NCI-H187 treated with DMSO at 0.1 percent for 48 hours (cell line): ENCODE results near the gene ZNF524.
A peak's percentile ranks its signal among the peaks of the same experiment; 100 is the strongest.

Experiments
- DNase-seq: peaks from one replicate; lab custom pipeline; 2025; lab: John Stamatoyannopoulos, UW

ZNF524 gene

DNA sequence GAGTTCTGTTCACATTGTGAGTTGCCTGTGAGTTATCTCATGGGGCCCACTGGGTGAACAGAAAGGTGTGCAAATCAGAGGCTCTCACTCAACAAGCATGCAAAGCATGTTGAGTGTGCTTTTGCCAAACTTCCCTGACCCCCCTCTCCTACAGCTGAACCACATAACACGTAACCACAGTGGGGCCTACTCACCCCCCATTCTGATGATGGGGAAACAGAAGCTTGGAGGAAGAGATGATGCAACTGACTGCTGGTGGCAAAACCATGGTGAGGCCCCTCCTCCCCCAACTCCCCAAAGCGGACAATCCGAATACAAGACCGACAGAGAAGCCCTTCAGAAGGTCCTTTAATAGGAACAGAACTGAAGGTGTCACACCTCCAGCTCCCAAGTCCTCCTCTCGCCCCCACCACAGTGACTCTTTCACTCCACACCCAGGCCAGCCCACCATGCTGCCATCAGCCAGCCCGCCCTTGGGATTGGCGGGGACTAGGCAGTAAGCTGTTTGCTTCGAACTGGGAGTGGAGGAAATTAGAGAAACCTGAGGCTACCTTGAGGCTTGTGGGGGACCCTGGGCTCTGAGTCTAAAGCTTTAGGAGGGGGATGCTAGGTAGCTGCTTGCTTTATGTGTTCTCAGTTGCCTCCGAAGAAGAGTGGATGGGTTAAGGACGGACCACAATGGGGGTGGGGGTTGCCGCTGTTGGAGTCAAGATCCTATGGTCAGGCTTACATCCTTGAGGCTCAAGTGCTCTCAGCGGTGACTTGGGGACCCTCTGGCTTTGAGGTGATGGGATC lies 20.5 kb downstream of the ZNF524 start:
- DNase-seq, result no peak

DNA sequence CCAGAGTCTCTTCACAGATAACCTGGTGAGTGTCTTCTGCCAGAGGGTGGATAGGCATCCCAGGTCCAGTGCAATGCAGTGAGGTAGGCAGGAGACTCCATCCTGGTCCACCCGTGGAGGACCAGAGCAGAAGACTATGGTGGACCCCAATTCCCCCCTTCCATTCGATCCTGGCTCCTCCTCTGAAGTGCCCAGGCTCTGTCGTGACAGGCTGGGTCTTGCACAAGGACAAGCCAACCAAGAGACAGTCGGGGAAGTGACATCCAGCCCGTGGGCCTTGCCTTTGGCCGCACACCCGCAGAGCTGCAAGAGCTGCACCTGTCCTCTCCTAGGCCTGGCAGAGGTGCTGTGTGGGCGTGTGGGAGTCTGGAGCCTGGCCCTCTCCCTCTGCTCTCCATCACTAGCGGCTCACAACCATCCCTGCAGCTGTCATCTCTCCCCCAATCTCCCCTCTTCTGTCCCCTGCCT lies 21.2 kb downstream of the ZNF524 start:
- DNase-seq, result no peak

DNA sequence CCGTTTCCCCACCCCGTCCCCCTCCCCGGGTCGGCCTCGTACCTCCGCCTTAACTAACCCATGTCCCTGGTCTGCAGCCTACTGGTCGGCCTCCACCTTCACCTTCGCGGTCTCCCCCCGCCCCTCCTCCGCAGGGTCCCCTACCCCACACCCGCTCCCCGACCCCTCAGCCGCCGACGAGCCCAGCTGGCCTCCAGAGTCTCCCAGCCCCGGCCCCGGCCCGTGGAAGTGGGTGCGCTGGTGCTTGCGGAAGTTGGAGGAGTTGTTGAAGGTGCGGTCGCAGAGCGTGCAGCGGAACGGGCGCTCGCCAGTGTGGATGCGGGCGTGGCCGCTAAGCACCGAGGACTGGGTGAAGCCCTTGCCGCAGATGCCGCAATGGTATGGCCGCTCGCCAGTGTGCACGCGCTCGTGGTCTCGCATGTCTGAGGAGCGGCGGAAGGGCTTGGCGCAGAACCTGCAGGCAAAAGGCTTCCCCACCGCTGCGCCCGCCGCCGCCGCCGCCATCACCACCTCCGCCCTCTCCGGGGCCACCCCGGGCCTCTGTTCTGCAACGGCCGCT lies 21.7 kb downstream of the ZNF524 start:
- no peak for DNase-seq

DNA sequence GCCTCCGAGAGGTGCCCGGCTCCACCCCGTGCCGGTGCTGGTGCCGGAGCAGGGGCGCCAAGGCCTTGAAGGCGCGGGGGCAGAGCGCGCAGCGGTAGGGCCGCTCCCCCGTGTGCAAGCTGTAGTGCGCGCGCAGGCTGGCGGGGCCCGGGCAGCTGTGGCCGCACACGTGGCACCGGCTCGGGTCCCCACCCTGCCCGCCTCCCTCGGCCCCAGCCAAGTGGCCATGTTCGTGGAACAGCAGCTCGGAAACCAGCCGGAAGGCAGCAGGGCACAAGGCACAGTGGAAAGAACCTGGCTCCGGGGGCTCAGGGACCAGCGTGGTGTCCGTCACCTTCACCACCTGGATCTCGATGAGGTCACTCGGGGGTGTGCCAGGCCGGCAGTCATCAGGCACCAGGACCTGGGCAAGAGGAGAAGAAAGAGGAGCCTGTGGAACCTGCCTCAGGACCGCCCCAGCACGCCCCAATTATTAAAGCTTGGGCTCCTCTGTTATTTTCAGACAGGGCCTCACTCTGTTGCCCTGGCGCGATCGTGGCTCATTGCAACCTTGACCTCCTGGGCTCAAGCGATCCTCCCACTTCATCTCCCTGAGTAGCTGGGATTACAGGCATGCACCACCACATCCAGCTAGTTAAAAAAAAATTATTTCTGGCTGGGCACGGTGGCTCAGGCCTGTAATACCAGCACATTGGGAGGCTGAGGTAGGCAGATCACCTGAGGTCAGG lies 22.3 kb downstream of the ZNF524 start:
- no peak for DNase-seq

DNA sequence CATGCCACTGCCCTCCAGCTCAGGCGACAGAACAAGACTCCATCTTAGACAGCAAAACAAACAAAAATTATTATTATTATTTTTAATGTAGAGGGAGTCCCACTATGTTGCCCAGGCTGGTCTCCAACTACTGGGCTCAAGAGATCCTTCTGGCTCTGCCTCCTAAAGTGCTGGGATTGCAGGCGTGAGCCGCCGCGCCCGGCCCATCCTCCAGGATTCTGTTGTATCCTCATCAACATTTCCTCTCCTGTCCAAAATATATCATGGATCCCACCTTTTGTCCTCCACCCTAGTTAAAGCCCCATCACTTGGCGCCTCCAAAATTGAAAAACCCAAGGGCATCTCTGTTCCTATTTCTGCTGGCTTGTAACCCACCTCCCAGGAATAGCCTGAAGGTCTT lies 23.0 kb downstream of the ZNF524 start:
- DNase-seq, result no peak

DNA sequence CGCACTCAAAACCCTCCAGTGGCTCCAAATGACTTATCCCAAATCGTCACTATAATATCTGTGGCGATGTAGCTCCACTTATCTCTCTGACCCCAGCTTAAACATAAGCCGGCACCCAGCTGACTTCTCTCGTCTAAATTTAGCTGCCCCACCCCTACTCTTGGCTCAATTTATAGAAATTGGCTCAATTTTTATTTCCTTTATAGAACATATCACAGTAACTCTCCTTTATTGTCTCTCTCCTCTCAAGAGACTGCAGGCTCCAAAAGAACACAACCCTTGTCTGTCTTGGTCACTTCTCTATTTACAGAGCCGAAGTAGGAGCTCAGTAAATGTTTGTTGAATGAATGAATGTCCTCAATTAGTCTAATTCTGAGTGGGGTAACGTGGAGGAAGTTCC lies 23.5 kb downstream of the ZNF524 start:
- no peak for DNase-seq

DNA sequence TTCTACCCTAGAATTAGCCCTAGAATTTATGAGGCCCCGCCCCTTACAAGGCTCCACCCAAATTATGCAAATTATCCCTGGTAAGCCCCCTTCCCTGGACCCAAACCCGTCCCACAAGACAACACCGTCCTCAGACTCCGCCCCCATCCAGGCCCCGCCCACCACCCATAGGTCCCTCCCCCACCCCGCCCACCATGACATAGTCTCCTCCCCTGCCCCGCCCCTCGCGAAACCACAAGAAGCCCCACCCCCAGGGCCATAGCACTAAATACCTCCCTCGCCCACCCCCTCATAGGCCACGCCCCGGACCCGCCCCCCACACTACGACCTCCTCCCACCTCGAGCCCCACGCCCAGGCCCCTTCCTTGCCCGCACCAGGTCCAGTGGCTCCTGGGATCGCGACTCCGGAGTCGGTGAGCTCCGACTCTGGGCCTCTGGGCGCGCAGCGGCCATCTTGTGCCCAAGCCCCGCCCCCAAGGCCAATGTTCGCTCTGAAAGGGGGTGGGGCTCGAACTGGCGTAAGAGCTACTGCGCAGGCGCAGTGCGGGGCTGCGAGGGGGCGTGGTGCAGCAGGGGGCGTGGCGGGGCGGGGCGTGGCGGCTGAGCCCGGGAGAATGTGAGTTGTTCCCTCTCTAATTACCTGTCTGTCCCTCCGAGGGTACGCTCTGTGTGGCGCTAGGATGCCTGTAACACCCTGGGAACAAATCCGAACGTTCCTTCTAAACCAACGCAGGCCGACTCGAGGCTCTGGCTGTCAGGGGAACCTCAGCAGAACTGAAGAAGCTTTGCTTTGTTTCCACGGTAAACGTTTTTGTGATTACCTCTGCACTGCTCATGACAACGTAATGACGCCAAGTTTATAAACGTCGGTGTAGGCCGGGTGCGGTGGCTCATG lies 24.3 kb downstream of the ZNF524 start, which contains the start of gene ZNF784:
TSS of gene ZNF784 (minus strand) at position 458 of the 895 bp plus-strand sequence. CDS start at position 453, 5 bp downstream.
- peak; percentile 89 for DNase-seq

DNA sequence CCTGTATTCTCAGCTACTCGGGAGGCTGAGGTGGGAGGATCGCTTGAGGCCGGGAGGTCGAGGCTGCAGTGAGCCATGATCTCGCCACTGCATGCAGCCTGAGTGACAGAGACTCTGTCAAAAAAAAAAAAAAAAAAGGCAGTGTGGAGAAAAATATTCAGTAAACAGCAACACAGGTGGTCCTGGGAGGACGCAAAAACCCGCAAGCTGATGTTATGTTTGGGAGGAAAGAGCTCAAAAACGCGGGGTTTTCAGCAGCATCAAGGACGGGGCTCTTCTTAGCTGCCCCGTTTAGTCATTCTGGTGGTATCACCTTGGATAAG lies 24.9 kb downstream of the ZNF524 start:
- no peak for DNase-seq

DNA sequence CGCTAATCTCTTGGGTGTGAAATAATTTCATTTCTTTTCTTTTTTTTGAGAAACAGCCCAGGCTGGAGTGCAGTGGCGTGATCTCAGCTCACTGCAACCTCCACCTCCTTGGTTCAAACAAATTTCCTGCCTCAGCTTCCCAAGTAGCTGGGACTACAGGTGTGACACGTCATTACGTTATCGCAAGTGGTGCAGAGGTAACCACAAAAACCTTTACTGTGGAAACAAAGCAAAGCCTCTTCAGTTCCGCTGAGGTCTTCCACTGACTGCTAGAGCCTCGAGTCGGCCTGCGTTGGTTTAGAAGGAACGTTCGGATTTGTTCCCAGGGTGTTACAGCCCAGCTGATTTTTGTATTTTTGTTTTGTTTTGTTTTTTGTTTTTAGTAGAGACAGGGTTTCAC lies 26.3 kb downstream of the ZNF524 start:
- no peak for DNase-seq

DNA sequence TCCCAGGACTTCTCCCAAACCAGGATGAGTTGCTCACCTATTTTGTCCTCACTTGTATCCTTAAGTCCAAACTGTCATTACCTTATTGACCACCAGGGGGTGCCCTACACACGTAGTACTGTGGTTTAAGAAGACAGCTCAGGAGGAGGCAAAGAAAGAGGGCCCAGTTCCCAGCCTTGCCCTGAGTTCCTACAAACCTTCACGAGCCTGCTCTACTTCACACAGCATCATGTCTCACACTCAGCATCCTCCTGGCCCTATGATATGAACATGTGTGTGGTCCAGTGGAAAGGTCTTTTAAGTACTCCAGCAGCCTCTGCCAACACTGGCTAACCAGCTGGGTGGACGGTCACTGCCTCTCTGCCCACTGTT lies 32.4 kb downstream of the ZNF524 start:
- DNase-seq, result peak; percentile 87

DNA sequence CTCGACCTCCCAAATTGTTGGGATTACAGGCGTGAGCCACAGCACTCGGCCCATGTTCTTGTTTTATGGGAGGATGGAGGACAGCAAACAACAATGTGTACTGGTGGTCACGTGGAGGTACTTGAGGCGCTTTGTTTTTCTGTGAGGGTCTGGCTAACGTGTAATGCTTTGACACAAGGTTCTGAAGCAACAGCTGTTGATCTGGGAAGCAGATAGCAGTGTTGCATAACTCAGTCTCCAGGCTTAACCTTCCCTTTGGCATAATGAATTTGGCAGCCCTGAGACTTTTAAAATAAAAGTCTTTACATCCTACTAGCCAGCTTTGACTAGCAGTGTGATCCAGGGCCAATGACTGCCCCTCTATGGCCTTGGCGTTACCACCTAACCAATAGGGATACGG lies 33.8 kb downstream of the ZNF524 start:
- no peak for DNase-seq

DNA sequence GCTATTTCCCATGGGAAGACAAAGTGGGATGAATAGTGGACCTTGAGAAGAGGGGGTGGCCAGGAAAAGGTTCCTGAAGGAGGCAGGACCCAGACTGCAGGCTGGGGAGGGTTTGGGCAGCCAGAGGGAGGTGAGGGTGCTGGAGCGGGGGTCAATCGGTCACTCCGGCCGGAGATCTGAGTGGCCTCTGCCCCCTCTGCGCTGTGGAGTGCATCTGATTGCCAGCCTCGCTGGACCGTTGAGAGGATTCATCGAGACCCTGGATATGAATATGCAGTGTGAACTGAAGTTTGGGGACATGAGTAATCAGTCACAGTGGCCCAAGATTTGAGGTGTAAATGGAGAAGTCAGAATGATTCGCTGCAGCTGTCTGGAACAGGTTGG lies 35.2 kb downstream of the ZNF524 start:
- no peak for DNase-seq

DNA sequence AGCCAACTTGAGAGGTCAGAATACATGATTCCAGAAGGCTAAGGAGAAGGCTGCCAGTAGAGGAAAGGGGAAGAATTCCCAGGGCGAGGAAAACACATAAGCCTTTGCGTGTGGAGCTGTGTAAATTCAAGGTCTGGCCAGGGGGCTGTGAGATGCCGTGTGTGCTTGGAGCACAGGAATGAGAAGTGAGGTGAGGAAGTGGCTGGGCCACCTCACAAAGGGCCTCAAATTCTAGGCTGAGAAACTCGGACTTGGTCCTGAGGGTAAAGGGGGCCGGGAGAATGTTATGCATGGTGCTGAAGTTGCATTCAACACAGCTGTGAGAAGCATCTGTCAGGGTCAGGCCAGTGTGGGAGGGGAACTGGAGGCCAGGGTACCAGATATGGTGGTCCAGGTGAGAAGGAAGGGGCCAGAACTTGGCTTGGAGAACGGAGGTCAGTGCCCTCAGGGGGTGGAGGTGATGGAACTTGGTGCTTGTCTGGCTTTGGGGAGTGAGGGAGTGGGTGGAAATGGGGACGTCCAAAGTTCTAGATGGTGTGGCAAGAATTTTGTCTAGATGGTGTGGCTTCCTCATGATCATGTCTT lies 35.9 kb downstream of the ZNF524 start:
- no peak for DNase-seq

DNA sequence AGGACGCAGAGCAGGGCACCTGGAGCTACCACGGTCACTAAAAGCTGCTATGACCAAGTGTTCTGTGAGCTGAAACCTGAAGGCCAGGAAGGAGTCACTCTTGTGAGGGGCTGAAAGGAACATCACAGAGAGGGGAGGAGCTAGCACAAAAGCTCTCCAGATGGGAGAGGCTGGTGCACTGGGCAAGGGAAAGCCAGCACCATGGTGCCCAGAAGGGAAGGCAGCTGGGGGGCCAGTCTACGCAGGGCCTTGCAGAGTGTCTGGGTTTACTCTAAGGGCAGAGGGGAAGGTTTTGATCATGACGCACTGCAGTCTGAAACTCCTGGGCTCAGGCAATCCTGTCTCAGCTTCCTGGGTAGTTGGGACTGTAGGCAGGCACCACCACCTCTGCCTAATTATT lies 36.6 kb downstream of the ZNF524 start:
- DNase-seq, result no peak

DNA sequence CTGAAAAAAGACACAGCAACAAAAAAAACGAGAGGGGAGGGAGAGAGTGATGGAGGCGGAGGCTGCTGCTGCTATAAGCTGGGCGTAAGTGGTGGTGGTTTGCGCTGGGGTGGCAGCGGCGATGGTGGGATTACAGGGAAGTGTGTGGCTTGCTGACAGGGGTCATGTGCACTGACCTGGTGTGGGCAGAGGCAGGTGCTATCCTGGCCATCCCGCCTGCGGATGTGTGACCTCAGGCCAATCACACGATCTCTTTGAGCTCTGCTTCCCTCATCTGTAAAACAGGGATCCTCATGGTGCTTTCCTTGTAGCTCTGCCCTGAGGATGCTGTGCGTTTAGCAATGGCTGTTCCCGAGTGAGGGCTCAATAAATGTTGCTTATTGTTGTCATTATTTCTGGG lies 37.4 kb downstream of the ZNF524 start:
- DNase-seq, result no peak

DNA sequence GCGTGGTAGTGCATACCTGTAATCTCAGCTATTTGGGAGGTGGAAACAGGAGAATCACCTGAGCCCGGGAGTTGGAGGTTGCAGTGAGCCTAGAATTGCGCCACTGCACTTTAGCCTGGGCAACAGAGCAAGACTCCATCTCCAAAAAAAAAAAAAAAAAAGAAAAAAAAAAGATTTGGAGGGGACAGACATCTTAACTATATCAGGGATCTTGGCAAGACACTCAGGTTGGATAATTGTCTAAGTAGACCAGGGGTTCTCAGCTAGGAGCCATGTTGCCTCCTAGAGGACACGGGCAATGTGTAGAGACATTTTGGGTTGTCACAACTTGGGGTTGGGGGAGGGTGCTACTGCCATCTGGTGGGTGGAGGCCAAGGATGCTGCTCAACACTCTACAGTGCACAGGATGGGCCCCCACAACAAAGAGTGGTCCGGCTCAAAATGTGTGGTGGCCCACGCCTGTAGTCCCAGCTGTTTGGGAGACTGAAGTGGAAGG lies 38.8 kb downstream of the ZNF524 start:
- DNase-seq, result no peak

DNA sequence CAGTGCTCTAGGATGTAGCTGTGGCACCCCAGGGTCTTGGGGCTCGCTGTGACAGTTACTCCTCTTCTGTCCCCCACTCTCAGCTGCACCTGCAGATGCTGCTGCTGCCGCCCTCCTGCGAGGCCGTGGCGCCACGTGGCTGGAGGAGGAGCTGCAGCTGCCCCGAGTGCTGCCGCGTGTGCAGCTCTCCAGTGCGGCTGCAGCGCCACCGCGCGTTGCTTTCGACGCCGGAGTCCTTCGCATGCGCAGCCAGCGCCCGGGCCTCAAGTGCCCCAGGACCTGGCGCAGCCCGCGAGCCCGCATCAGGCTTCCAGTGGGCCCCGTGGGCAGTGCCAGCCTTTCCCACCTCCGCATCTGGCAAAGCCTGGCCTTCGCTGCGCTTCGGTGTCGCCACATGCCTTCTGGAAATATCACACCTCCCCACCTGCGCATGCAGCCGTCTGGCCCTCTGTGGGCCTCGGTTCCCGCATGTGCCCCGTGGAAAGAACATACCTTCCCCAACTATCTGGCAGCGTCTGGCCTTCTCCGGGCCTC lies 40.0 kb downstream of the ZNF524 start:
- no peak for DNase-seq

DNA sequence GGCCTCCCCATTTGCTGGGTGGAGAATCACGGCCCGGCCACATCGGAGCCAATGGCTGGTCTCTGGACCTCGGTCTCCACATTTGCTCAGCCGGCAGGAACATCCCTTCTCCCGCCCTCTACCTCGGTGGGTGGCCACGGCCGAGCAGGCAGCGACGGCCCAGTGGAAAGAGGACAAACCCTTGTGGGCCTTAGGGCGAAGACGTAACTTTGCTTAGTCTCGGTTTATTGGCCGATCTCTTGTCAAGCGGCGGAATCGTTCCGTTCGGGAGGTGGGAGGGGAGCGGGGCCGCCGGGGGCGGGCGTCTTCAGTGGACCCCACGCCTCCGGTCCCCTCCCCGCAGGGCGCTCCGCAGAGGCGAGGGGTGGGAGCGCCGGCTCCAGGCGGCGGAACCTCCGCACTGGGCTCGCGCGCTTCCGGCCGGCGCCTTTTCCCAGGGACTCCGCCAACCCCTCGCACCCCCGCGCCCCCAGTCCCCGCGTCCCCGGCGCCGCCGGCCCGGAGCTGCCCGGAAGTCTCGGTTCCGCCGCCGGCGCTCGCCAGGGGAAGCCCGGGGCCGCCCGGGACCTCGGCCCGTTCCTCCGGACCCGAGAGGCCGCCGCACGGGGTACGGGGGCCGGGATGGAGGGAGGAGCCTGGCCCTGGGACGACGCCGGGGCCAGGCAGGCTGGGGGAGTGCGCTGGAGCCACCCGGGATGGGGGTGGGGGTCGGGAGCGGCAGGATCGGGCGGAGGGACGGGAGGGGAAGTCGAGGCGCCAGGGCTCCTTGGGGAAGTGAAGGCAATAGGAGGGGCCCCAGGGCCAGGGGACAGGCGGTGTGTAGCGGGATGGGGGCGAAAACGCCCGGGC lies 40.7 kb downstream of the ZNF524 start, which contains the start of gene ZNF580:
TSS of gene ZNF580 (plus strand) at position 426 of the 849 bp plus-strand sequence. CDS start 1,507 bp downstream, outside the sequence.
- no peak for DNase-seq

DNA sequence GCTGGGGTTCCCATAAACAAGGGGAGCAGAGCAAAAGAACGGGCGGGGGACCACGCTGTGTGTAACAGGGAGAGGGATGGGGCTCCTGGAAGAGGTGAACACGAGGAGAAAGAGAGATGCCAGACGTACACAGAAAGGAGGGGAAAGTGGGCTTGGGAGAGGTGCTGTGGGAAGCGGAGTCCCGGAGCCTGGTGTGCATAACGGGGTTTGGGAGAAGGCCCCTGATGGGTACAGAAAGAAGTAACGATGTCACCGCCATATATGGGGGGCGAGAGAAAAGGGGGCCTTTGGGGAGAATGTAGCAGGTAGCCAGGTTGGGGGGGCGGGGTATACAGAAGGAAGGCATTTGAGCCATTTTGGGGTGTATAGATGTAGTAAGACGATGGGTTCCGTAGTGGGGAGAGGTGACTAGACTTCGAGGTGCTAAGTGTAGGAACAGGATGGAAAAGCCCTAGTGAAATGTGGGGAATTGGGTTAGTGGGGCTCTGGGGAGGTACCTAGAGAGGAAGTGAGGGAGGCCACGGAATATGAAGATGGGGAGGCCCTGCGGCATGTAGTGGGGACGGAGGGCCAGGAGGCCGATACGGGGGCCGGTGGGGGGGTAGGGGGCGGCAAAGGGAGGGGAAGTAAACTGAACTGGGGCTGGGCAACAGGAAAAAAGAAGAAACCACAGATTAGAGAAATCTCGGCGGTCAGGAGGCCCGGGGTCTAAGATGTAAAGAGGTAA lies 41.5 kb downstream of the ZNF524 start:
- no peak for DNase-seq
